Measurements from ENCODE around the gene DDX20. TPM values are rescaled to one million over a fixed set of nuclear protein-coding genes. Genes with fewer than 3 reads are reported as not detected.

DDX20 gene
- total RNA-seq, 2 experiments from 2014 or later = 15.3 to 15.9 TPM

- peaks cover 14% of the 10 kb centered on the region for H3K27me3 Mint-ChIP-seq
- H3K36me3 Mint-ChIP-seq (ENCODE audit: low read depth) = no peaks in the 10 kb centered on the region
- H3K27ac Mint-ChIP-seq = no peak overlapping the region
- ATAC-seq (no peak), DNase-seq (no peak)
- no peak overlapping the region for H3K4me3 Mint-ChIP-seq
- no peaks in the 10 kb centered on the region for H3K9me3 Mint-ChIP-seq
- ChIA-PET CTCF (interaction anchor here (0.9 to 5.3 kb wide), 5 partner anchors 13 to 35 kb away, joined by 3 to 31 read pairs (median 3); no protein-coding TSS in a partner anchor), POLR2A (interaction anchor here (0.6 to 0.9 kb wide), 2 partner anchors 17 to 24 kb away, joined by 3 to 4 read pairs; no protein-coding TSS in a partner anchor)
- intact Hi-C loops (cut with micrococcal nuclease) = no loop called here
- peaks cover 11% of the 10 kb centered on the region for H3K4me1 Mint-ChIP-seq (ENCODE audit: low read depth)
- TF ChIP-seq CTCF (IDR thresholded peaks at IDR 0.05) = no peak
These were observed 21.3 kb upstream of the DDX20 start for GRCh38 chr1:111734426-111734825.

- peaks cover 14% of the 10 kb centered on the region for H3K27me3 Mint-ChIP-seq
- TF ChIP-seq CTCF (IDR thresholded peaks at IDR 0.05) = no peak
- DNase-seq (no peak), ATAC-seq (no peak)
- H3K4me1 Mint-ChIP-seq (ENCODE audit: low read depth) = peaks cover 12% of the 10 kb centered on the region
- no peaks in the 10 kb centered on the region for H3K36me3 Mint-ChIP-seq (ENCODE audit: low read depth)
- ChIA-PET POLR2A (interaction anchor here (0.9 kb wide), 1 partner anchor 17 kb away, joined by 3 read pairs; no protein-coding TSS in a partner anchor), CTCF (interaction anchor here (1.1 to 5.3 kb wide), 5 partner anchors 13 to 227 kb away, joined by 3 to 31 read pairs (median 6); no protein-coding TSS in a partner anchor)
- intact Hi-C loops (cut with micrococcal nuclease) = no loop called here
- H3K27ac Mint-ChIP-seq = no peak overlapping the region
- no peaks in the 10 kb centered on the region for H3K9me3 Mint-ChIP-seq
- H3K4me3 Mint-ChIP-seq = no peak overlapping the region
These were observed 20.8 kb upstream of the DDX20 start for GRCh38 chr1:111734856-111735255.

GRCh38 chr1:111735321-111735720 lies 20.4 kb upstream of the DDX20 start:
- ATAC-seq (no peak), DNase-seq (no peak)
- ChIA-PET CTCF (interaction anchor here (1.1 to 5.3 kb wide), 8 partner anchors 12 to 228 kb away, joined by 3 to 47 read pairs (median 8); no protein-coding TSS in a partner anchor), POLR2A (interaction anchor here (1.8 kb wide), 1 partner anchor 20 kb away, joined by 6 read pairs; no protein-coding TSS in a partner anchor)
- Mint-ChIP-seq H3K27ac (no peak overlapping the region), H3K4me3 (no peak overlapping the region), H3K27me3 (peaks cover 14% of the 10 kb centered on the region), H3K4me1 (ENCODE audit: low read depth) (peaks cover 13% of the 10 kb centered on the region), H3K36me3 (ENCODE audit: low read depth) (no peaks in the 10 kb centered on the region), H3K9me3 (no peaks in the 10 kb centered on the region)
- TF ChIP-seq CTCF (IDR thresholded peaks at IDR 0.05) = no peak
- intact Hi-C loops (cut with micrococcal nuclease) = no loop called here

DNA sequence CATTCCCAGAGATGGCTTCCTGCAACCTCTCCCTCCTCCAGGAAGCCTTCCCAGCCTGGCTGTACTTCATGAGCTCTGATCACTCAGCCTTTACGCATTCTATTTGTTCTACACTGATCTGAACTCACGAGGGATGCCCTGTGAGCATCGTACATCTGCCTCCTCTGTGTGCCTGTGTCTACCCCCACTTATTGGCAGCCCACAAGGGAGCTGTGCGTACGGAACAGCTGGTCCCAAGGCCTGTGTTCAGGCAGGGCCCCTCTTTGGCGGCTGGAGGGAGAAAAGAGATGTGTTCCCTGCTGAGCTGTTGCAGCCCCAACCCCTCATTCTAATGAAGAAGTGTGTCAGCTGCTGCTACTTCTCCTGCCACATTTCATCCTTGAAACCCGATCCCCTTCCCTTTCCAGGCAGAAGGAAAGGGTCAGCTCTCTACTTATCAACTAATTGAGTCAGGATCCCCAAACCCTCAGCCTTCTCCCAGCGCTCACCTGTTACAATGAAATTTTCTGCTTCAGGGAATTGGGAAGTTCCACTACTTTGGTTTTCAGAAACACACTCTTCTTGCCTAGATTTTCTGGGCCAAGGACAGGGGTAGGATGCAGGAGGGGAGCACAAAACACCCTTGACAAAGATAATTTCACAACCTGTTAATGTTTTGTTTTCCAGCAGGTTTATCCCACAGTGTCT lies 19.7 kb upstream of the DDX20 start:
- Mint-ChIP-seq H3K4me1 (ENCODE audit: low read depth) (peaks cover 13% of the 10 kb centered on the region), H3K27me3 (peaks cover 19% of the 10 kb centered on the region), H3K9me3 (no peaks in the 10 kb centered on the region), H3K27ac (no peak overlapping the region), H3K4me3 (no peak overlapping the region), H3K36me3 (ENCODE audit: low read depth) (no peaks in the 10 kb centered on the region)
- no peak for ATAC-seq
- DNase-seq = no peak
- ChIA-PET CTCF (interaction anchor here (1.1 to 5.1 kb wide), 5 partner anchors 11 to 228 kb away, joined by 3 to 47 read pairs (median 6); no protein-coding TSS in a partner anchor), POLR2A (interaction anchor here (1.8 kb wide), 1 partner anchor 19 kb away, joined by 6 read pairs; no protein-coding TSS in a partner anchor)
- no peak for TF ChIP-seq CTCF (IDR thresholded peaks at IDR 0.05)
- intact Hi-C loops (cut with micrococcal nuclease) = no loop called here
